Colonic mucosa (tissue), 4 donors: Measurements from ENCODE around the gene TSPAN13. TPM values are rescaled to one million over a fixed set of nuclear protein-coding genes. Genes with fewer than 3 reads are reported as not detected.
A peak's percentile ranks its signal among the peaks of the same experiment; 100 is the strongest.

Experiments
- DNase-seq: peaks from one replicate; pipeline ENCODE4 v3.0.0-alpha.2; 2020
- H3K27ac ChIP-seq: fragments of 200-600 bp; one replicate; pipeline ENCODE4 v1.8.0; 2021
- H3K27me3 ChIP-seq: fragments of 200-600 bp; one replicate; pipeline ENCODE4 v1.8.0; 2021
- H3K36me3 ChIP-seq: fragments of 200-600 bp; one replicate; pipeline ENCODE4 v1.8.0; 2021
- H3K4me1 ChIP-seq: fragments of 200-600 bp; one replicate; pipeline ENCODE4 v1.8.0; 2021; ENCODE audit warnings: mild to moderate bottlenecking
- H3K4me3 ChIP-seq: fragments of 200-600 bp; one replicate; pipeline ENCODE4 v1.8.0; 2021
- H3K9ac ChIP-seq, 2 donors: one replicate each; pipeline ENCODE4 v1.7.0; 2013; ENCODE audit warnings: control low read depth in 2 of 2, low read depth in 2 of 2, low read length in 2 of 2
- H3K9me3 ChIP-seq: fragments of 200-600 bp; one replicate; pipeline ENCODE4 v1.8.0; 2021
- CTCF ChIP-seq: fragments of 200-600 bp; IDR thresholded peaks from one replicate; pipeline ENCODE4 v1.8.0; 2022; ENCODE audit warnings: antibody characterized with exemption, mild to moderate bottlenecking
- intact Hi-C: fragments of 100-400 bp; cut with DNase I; formaldehyde crosslinking; loops from one replicate; pipeline ENCODE4 v1.14.1; 2022
- total RNA-seq, 2 donors: library from RNA; stranded (reverse); fragmentation: NEBNext Ultra II Directional in 1 of 2; extraction: Animal tissue kit (Norgen Biotek cat#: 25700) in 1 of 2; gene quantifications; one replicate each; pipeline ENCODE4 v1.2.1, GENCODE V29; 2021
- donor health status: healthy.
- donor health status: DM: no; HTN: no; CAD: no.
- donor health status: DM: no; HTN: no; CAD: no.

TSPAN13 gene
- total RNA-seq = 100 to 1,000 TPM; 151 to 156 TPM

GRCh38 chr7:16753102-16753931, at the start of gene TSPAN13:
Gene TSPAN13, plus strand, starts transcription at chr7:16753755. Its CDS starts 213 bp downstream, at chr7:16753968.
- no peak for TF ChIP-seq CTCF
- Histone ChIP-seq H3K9me3 (no peaks in the 10 kb centered on the region), H3K27ac (peak within 1 kb of the TSS; percentile 83), H3K4me3 (peak within 1 kb of the TSS; percentile 87), H3K27me3 (no peaks in the 10 kb centered on the region), H3K9ac (peak within 1 kb of the TSS; percentile 57 to 90), H3K36me3 (no peaks in the 10 kb centered on the region), H3K4me1 (no peaks in the 10 kb centered on the region)
- intact Hi-C loops = no loop called here
- DNase-seq = peak; percentile 96

DNA sequence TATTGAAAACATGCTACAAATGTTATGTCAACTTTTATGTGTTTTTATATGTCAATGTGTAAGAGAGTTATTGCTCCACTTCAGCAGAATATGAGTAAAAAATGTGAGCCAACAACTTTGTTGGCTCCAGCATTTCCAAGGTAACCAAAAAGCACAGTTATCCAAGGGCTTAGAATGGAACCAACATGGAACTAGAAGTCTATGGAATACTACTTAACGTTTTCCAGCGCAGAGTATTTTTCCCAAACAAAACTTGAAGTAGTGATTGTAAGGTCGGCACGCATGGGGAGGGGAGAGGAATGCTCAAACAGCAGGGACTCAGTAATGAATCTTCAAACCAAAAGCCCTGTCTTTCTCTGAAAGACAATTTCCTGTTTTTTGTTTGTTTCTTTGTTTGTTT, 45.0 kb upstream of the TSPAN13 start:
- Histone ChIP-seq H3K9ac (no peak overlapping the region), H3K27ac (no peak overlapping the region), H3K9me3 (no peaks in the 10 kb centered on the region), H3K27me3 (no peaks in the 10 kb centered on the region), H3K36me3 (no peaks in the 10 kb centered on the region), H3K4me3 (no peak overlapping the region), H3K4me1 (no peaks in the 10 kb centered on the region)
- TF ChIP-seq CTCF = no peak
- DNase-seq = no peak
- intact Hi-C loops = no loop called here

GRCh38 chr7:16708980-16709379, 44.6 kb upstream of the TSPAN13 start:
- DNase-seq = no peak
- intact Hi-C loops = no loop called here
- no peak for TF ChIP-seq CTCF

DNA sequence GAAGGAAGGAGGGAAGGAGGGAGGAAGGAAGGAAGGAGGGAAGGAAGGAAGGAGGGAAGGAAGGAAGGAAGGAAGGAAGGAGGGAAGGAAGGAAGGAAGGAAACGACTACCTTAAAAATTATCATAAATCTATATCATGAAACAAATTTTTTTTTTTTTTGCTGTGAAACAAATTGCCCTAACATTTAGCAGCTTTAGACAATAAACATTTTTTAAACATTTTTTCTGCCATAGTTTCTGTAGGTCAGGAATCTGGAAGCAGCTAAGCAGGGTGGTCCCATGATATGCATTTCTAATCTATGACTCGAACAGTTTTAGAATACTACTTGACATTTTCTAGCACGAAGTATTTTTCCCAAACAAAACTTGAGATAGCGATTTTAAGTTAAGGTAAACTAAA, 42.9 kb upstream of the TSPAN13 start:
- Histone ChIP-seq H3K4me3 (no peak overlapping the region), H3K4me1 (no peaks in the 10 kb centered on the region), H3K9me3 (no peaks in the 10 kb centered on the region), H3K9ac (no peak overlapping the region), H3K36me3 (no peaks in the 10 kb centered on the region), H3K27ac (no peak overlapping the region), H3K27me3 (no peaks in the 10 kb centered on the region)
- no peak for TF ChIP-seq CTCF
- DNase-seq = no peak
- intact Hi-C loops = no loop called here

More at GRCh38 chr7:16708980-16709379, 44.6 kb upstream of the TSPAN13 start:
- Histone ChIP-seq H3K4me3 (no peak overlapping the region), H3K27me3 (no peaks in the 10 kb centered on the region), H3K9ac (no peak overlapping the region), H3K9me3 (no peaks in the 10 kb centered on the region), H3K27ac (no peak overlapping the region), H3K36me3 (no peaks in the 10 kb centered on the region), H3K4me1 (no peaks in the 10 kb centered on the region)

GRCh38 chr7:16711730-16712129, 41.8 kb upstream of the TSPAN13 start:
- no peak overlapping the region for H3K27ac ChIP-seq
- H3K9ac ChIP-seq = no peak overlapping the region
- H3K36me3 ChIP-seq = no peaks in the 10 kb centered on the region
- TF ChIP-seq CTCF = no peak
- H3K27me3 ChIP-seq = no peaks in the 10 kb centered on the region
- intact Hi-C loops = no loop called here
- H3K9me3 ChIP-seq = no peaks in the 10 kb centered on the region
- no peak for DNase-seq
- H3K4me3 ChIP-seq = no peak overlapping the region
- H3K4me1 ChIP-seq = no peaks in the 10 kb centered on the region
